Measurements from ENCODE around the gene ACSM2A.
"Not testable (repeated sequence)": the region's sequence is repeated elsewhere in the genome, so short reads cannot be mapped to it uniquely, and the experiment has no call there.

The ACSM2A gene

GRCh38 chr16:20460313-20460712 is 9.0 kb downstream of the ACSM2A start:
- DNase-seq, result not testable (repeated sequence)

GRCh38 chr16:20468954-20469353 is 17.6 kb downstream of the ACSM2A start:
- DNase-seq, result not testable (repeated sequence)

GRCh38 chr16:20469930-20470329 is 18.6 kb downstream of the ACSM2A start:
- DNase-seq, result not testable (repeated sequence)

GRCh38 chr16:20470732-20471131 is 19.4 kb downstream of the ACSM2A start:
- not testable (repeated sequence) for DNase-seq

- DNase-seq, result not testable (repeated sequence)
These were observed 25.9 kb downstream of the ACSM2A start for GRCh38 chr16:20477188-20477744.

GRCh38 chr16:20483989-20484388 is 32.7 kb downstream of the ACSM2A start:
- not testable (repeated sequence) for DNase-seq

GRCh38 chr16:20484726-20485125 is 33.4 kb downstream of the ACSM2A start:
- DNase-seq, result no peak

GRCh38 chr16:20485408-20485807 is 34.1 kb downstream of the ACSM2A start:
- DNase-seq, result no peak

GRCh38 chr16:20490994-20491393 is 39.7 kb downstream of the ACSM2A start:
- DNase-seq, result not testable (repeated sequence)

- DNase-seq, result not testable (repeated sequence)
These were observed 40.1 kb downstream of the ACSM2A start for GRCh38 chr16:20491448-20491847.

GRCh38 chr16:20504418-20504817 is 53.1 kb downstream of the ACSM2A start:
- DNase-seq, result no peak

GRCh38 chr16:20507280-20507679 is 56.0 kb downstream of the ACSM2A start:
- no peak for DNase-seq

GRCh38 chr16:20510323-20510722 is 59.0 kb downstream of the ACSM2A start:
- no peak for DNase-seq

GRCh38 chr16:20515688-20516090 is 64.4 kb downstream of the ACSM2A start:
- DNase-seq, result no peak

- DNase-seq, result no peak
These were observed 65.8 kb downstream of the ACSM2A start for GRCh38 chr16:20517149-20517548.

GRCh38 chr16:20519231-20519630 is 67.9 kb downstream of the ACSM2A start:
- no peak for DNase-seq

GRCh38 chr16:20520103-20520502 is 68.8 kb downstream of the ACSM2A start:
- no peak for DNase-seq

- DNase-seq, result not testable (repeated sequence)
These were observed 80.5 kb downstream of the ACSM2A start for GRCh38 chr16:20531795-20532194.

- DNase-seq, result not testable (repeated sequence)
These were observed 81.0 kb downstream of the ACSM2A start for GRCh38 chr16:20532284-20532792.

- not testable (repeated sequence) for DNase-seq
These were observed 85.3 kb downstream of the ACSM2A start for GRCh38 chr16:20536669-20537068.
